ENCODE results near the gene TAS2R7.
A peak's percentile ranks its signal among the peaks of the same experiment; 100 is the strongest.
"Not testable (repeated sequence)": the region's sequence is repeated elsewhere in the genome, so short reads cannot be mapped to it uniquely, and the experiment has no call there.

Gene TAS2R7, protein sequence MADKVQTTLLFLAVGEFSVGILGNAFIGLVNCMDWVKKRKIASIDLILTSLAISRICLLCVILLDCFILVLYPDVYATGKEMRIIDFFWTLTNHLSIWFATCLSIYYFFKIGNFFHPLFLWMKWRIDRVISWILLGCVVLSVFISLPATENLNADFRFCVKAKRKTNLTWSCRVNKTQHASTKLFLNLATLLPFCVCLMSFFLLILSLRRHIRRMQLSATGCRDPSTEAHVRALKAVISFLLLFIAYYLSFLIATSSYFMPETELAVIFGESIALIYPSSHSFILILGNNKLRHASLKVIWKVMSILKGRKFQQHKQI

DNA sequence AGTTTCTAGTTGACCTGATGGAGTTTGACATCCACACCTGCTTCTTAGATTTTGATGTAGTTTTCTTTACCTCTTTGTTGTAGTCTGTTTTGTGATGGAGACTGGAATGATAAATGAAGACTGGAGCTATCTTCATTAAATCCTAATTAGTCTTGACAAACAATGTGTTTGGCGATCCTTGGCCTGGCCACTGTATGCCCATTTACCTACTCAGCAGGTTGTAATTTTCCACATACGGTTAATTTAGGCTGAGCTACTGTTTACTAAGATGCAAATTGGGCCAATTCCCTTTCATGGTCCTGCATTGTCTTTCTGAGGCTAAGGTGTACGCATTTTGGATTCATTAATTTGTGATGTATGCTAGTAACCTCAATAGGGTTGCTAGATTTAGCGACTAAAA lies at the start of gene TAS2R7:
Gene TAS2R7 (minus strand): TSS at position 41 of the 400 bp plus-strand sequence. CDS start 57 bp downstream, outside the sequence.
- DNase-seq: no peak

DNA sequence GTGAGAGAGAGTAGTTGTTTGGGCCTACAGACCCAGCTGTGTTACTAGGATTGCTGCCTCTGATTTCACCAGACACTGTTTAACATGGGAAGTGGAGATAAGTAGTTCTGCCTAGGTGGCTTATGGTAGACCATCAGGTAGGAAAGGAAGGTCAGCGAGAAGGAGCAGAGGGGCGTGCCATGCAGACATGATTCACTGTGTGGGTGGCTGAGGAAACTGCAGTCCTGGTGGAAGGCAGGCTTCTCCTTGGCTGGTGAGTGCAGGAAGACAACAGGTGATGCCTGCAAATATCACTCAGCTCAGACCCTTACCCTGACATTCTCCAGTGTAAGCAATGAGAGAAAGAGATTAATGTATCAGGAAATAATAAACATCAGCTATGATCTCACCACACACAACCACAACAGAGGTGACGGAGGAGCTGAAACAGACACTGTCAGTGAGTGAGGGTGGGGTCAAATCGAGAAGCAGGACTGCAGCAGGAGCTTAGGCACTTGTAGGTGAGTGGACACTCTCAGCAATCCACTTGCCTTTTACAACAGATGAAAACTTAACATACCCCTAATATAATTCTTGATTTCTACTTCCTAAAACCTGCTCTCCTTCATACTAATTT lies 48.9 kb upstream of the TAS2R7 start:
- no peak for DNase-seq

DNA sequence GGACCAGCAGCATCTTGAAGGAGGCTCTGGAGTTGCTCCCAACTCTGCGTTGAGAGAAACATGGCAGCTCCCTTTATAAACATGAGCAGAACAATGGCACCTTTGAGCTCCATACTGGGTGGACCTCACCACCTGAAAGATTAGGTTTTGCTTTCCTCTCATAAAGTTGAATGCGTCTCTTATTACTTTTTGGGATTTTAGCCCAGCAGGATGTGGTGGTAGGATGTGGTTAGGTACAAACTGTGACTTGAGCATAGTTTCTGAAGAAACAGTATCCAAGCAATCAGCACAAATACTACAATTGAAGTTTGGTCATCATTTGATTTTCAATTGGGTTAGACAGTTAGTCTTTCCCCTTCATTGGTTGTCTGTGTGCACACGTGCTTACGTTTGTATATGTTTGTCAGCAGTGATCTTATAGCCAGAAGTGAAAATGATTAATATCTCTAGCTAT lies 47.0 kb upstream of the TAS2R7 start, which contains the start of gene PRR4:
Gene PRR4 (minus strand): TSS at position 51 of the 454 bp plus-strand sequence. CDS start 38 bp downstream, at position 13.
- no peak for DNase-seq

DNA sequence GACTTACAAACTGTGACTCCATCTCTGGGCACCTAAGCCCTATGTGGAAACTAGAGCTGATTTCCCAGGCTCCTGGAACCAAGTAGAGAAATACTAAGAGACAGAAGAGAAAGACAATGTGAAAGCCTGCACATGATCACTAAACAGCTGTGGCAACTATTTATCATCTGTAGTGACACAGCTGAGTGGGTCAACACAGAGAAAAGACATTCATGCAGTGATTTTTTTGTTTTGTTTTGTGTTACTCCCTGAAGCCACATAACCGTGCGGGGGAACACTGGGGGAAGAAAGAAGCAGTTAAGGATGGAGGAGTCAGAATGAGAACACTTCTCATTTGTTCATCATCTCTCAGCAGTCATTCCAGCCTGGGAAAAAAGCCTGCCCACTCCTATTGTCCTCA lies 45.3 kb upstream of the TAS2R7 start:
- no peak for DNase-seq

DNA sequence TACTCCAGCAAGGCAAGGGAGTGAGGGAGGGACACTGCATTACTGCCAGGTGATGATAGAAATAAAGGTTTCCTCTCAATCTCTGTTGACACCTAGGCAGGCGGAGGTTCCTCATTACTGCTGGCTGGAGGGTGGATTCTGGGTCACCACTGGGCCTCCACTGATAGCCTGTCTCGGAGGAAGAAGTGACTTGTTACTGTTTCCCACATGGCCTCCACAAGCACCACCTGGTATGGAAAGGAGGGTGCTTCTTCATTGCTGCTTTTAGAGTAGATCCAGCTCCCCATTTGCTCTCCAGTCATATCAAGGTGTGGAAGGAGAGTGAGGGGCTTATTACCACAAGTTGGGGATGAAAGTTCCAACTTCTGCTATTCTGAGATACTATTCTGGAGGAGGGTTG lies 40.4 kb upstream of the TAS2R7 start:
- no peak for DNase-seq

DNA sequence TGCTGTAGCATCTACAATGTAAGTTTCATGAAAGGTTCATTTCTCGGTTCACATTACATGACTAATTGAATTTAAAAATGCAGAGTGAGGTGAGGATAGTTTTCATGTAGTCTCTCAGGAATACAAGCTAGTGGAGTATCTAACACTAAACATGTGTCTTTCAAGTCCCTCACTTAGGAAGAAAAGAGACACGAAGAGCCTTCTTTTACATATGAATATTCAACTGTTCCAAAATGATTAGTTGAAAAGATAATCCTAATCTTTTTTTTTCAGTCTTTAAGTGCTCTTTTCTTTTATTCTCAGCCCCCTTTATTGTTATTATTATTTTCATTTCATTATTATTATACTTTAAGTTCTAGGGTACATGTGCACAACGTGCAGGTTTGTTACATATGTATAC lies 36.0 kb upstream of the TAS2R7 start:
- no peak for DNase-seq

DNA sequence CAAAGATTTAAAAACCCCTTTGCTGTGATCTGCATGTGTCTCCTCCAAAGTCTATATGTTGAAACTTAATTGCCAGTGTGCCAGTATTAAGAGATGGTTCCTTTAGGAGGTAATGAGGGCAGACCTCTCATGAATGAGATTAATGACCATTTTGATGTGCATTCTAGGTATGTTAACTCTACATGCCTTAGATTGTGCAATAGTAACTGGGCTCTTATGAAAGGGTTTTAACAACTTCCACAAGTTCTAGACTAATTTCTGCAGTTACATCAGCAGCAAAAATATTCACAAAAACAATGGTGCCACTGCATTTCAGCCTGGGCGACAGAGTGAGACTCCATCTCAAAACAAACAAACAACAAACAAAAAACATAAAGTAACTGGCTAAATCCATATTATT lies 27.6 kb upstream of the TAS2R7 start:
- DNase-seq: no peak

DNA sequence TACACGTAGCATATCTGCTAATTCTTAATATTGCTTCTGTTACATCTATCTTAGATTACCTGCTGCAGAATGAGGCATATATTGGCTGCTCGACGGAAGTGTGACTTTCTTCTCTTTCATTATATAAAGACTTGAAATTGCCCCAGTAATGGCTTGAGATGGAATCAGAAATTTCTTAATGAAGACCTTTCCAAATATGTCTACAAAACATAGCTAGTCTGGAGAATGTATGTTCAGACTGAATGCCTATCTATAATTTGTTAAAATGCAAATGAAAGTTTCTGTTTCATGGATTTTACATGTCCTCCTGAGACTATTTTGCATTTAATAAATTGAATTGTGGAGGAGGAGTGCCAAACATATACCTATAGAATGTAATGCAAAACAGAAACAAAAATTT lies 23.8 kb upstream of the TAS2R7 start, which contains the start of gene TAS2R10:
Gene TAS2R10 (minus strand): TSS at position 101 of the 400 bp plus-strand sequence. CDS start 89 bp downstream, at position 12.
- DNase-seq: no peak

DNA sequence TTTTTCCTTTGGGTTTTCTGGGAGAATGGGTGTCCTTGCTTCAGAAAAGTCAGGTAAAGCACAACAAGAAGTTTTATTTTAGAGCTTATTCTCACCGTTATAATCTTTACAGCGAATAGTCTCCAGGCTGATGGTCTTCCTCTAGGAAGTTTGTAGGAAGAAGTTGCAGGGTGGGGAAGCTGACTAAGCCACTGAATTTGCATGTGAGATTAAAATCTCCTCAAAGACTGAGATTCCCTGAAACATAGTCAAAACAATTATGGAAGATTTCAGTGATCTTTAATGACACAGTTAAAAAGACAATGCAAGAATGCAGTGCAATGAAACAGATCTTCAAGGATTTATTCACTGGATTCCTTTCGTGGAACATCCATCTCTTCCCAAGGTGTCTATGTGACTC lies 22.5 kb upstream of the TAS2R7 start:
- no peak for DNase-seq

DNA sequence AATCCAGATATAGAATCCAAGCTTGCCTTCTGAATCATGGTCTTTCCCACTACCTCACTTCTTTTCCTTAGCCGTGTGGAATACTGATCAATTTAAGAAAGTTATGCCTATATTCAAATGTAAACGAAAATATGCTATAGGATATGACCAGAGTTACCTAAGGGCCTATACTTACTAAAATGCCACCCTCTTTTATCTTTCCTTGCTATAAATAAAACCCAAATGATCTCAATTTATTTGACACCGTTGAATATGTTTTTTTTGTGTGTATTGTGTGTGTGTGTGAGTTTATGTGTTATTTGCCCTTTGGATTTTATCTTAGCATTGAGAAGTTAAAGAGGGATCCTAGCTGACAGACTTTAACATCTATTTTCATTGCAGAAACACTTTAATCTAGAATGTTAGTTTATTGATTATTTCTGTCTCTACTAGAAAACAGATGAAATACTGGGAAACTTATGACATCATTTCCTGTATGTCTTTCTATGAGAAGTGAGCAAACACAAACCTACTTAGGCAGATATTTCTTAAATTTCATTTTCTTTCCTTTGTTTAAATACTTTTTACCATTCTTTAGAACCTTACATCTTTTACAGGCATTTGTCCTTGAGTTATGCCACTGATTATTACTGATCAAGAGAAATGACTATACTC lies 9.6 kb upstream of the TAS2R7 start:
- DNase-seq: no peak

DNA sequence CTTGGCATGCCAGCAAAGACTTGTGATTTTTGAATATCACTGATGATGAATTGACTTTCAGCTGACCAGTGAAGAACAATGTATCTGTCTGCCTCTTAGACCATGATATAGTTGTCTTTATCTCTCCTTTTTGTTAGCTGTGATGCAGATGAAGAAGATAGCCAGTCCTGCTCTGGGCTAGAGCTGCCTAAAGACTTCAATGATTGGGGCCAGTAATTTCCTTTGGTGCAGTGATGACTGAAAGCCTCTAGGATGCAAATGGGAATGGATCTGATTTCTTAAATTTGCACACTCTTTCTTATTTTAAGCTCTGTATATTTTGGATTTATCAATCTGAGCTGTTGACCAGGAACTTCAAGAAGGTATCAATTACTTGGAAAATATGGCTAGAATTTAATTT lies 7.6 kb upstream of the TAS2R7 start, which contains the start of gene TAS2R9:
Gene TAS2R9 (minus strand): TSS at position 101 of the 400 bp plus-strand sequence. CDS start 93 bp downstream, at position 8.
- no peak for DNase-seq

DNA sequence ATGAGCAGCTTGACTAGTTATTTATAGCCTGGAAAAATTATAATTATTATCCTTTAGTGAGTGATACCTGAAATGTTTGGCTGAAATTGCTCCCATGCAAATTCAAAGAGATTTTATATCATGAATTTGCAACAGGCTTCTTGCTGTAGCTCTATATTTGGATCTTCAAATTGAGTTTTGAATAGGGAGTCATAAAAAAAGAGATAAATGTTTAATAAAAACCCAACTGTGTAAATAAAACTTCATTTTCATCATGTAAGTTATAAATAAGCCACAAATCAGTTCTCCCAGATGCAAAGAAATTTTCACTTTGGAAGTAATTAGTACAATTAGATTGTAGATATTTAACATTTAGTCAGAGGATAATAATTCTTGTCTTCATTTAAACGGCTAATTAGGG lies 4.8 kb upstream of the TAS2R7 start, which contains the start of gene TAS2R8:
Gene TAS2R8 (minus strand): TSS at position 101 of the 400 bp plus-strand sequence. CDS start 306 bp downstream, outside the sequence.
- no peak for DNase-seq

DNA sequence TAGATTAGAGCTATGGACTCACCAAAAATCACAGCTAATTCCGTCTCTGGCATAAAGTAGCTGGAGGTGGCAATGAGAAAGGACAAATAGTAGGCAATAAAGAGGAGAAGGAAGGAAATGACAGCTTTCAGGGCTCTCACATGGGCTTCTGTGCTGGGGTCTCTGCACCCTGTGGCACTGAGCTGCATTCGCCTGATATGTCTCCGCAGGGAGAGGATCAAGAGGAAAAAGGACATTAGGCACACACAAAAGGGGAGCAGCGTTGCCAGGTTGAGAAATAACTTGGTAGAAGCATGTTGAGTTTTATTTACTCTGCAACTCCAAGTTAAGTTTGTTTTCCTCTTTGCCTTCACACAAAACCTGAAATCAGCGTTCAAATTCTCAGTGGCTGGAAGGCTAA lies 686 bp downstream of the TAS2R7 start:
- no peak for DNase-seq

DNA sequence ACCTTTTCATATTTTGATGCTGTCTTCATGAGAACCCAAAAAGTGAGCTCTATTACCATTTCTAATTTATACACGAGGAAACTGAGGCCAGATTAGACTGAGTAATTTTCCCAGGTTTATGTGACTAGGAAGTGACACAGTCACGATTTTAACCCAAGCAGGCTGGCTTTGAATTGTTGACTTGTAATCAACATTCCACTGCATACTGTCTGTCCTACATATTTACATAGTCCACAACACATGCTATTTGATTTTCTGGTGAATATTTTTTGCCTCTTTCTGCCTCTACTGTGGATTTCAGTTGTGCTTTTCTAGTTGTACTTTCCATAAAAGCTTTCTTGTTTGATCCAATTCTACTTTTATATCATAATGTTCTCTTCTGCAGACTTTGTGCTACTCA lies 8.2 kb downstream of the TAS2R7 start:
- no peak for DNase-seq

DNA sequence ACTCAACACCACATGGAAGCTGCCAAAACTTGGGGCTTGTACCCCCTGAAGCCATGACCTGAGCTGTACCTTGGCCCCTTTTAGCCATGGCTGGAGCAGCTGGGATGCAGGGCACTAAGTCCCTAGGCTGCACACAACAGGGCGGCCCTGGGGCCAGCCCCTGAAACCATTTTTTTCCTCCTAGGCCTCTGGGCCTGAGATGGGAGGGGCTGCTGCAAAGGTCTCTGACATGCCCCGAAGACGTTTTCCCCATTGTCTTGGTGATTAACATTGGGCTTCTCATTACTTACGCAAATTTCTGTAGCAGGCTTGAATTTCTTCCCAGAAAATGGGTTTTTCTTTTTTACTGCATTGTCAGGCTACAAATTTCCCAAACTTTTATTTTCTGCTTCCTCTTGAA lies 10.7 kb downstream of the TAS2R7 start:
- not testable (repeated sequence) for DNase-seq

DNA sequence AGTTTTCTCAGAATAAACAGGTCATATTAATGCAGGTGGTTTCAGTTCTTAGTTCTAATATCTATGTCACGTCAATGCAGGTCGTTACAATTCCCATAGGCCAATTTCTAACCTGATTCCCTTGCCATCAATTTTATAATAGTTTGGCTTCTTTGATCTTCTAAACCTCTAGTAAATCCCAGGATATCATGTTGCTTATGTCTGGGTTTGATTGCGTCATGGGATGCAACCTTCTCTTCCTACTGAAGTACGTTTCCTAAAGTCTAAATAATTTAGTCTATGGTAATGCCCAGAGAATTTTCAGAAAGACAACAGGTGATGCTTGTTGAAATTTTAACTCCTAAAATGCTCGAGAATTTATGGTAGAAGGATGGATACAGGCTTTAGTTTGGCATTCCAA lies 19.2 kb downstream of the TAS2R7 start:
- DNase-seq: no peak

DNA sequence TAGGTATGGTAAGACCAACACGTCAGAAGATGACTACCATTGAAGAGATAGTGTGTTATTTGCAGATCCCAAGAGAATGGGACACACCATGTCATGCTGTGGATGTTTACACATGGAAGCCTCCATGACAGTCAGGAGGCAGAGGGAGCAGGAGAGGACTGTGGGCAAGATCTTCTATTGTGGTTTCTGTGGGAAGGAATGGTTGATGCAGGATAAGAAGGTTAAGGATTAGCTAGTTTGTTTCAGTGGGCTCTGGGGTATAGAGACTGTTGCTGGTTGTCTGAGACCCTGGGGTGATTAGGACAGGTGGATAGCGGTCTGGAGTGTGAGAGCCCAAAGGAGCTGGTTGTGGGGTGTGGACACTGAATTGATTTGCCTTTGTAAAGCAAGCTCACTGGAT lies 23.3 kb downstream of the TAS2R7 start:
- no peak for DNase-seq

DNA sequence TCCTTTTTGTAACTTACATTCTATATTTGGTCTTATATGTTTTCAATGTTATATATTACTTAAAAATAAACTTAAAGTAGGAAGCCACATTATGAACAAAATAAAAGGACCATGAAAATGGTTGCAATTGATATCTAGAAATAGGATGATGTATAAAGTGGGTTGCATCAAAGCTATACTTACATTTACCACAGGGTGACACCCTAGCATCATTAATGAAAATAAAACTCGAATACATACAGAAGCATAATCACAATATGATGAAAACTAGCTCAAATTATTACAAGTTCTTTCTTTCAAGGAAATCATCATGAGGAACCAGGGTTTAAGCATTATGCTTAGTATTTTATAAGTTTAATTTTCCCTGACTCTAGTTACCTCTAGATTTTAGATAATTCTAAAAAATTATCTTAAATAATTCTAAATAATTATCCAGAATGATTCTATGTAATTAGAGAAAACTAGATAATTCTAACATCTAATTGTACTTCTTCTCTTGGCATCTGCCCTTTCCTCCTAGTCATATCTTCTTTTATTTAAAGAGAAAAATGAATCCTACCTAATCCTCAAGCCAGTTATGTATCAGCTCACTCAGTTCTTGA lies 31.2 kb downstream of the TAS2R7 start:
- DNase-seq: peak; percentile 50

DNA sequence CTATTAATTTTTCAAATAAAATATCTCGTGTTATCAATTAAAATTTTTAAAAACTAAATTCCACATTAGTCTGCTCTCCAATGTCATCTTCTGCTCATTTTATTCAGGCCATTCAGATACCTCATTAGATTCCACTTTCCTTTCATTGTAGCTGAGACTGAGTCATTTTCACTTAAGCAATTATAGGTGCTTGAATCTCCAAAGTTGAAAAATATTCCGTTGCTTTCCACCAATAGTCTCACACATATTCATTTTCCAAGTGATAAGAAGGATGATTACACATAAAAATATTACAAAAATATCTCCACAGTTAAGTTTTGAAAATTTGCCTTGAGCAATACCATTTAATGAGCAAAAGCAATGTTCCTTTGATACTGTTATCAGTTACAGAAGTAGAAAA lies 42.8 kb downstream of the TAS2R7 start:
- no peak for DNase-seq

DNA sequence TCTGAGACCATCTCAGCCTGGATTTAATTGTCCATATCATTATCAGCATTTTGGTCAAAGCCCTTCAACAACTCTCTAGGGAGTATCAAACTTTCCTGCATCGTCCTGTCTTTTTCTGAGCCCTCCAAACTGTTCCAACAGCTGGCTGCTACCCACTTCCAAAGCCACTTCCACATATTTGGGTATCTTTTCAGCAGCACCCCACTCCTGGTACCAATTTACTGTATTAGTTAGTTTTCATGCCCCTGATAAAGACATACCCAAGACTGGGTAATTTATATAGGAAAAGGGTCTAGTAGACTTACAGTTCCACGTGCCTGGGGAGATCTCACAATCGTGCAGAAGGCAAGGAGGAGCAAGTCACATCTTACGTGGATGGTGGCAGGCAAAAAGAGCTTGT lies 46.2 kb downstream of the TAS2R7 start:
- DNase-seq: no peak

DNA sequence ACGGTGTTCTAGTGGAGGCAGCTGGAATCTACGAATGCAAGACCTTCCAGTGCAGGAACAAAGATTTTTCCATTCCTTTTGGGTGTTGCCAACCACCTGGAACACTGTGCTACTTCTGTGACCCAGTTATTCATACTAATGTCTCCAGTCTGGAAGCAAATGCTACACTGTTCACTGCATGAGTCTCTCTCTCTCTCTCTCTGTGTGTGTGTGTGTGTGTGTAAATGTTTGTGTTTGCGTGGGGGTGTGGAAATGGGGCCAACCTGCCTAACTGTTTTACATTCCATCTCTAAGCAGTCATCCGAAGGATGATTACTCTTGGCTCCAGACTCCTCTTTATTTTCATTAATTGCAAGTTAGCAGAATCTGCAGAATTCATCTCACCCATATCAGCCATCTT lies 49.4 kb downstream of the TAS2R7 start:
- DNase-seq: no peak
